Measurements from ENCODE around the gene SDHA.

DNA sequence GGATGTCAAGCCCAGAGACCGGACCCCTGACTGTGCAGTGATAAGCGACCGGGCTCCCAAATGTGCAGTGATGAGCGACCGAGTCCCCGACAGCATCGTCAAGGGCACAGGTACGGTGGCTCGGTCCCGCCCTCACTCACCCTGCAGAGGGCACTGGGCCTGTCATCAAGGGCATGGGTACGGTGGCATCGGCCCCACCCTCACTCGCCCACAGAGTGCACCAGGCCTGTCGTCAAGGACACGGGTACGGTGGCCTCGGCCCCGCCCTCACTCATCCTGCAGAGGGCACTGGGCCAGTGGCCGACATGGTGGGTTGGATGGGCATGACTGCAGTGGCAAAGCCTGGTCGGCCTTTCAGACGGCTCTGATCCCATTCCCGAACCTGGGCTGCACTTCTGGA lies 36.6 kb upstream of the SDHA start:
- TF ChIP-seq EZH2phosphoT487 (IDR thresholded peaks at IDR 0.05; ENCODE audit: insufficient read depth, low read depth) (no peak), EZH2 (IDR thresholded peaks at IDR 0.05; ENCODE audit: insufficient read depth, poor library complexity, severe bottlenecking) (no peak)
